Lung (tissue), 12 donors: Measurements from ENCODE around the gene SOX6. TPM values are rescaled to one million over a fixed set of nuclear protein-coding genes. Genes with fewer than 3 reads are reported as not detected.

Source experiments
- ATAC-seq: fragments of 200-7000 bp; cut with Tn5 transposase; one replicate; pipeline ENCODE4 v1.9.1; 2020; ENCODE audit warnings: moderate number of reproducible peaks; ENCODE audit not compliant: insufficient read depth, low FRiP score
- DNase-seq, 3 donors: peaks; one replicate each; pipeline ENCODE4 v3.0.0-alpha.2; 2013 to 2017
- H3K27ac ChIP-seq, 2 donors: one replicate each; pipeline ENCODE4 v1.5.1; 2013; ENCODE audit warnings: mild to moderate bottlenecking in 2 of 2, moderate library complexity in 2 of 2, control low read depth in 1 of 2, inconsistent platforms in 1 of 2, low read depth in 1 of 2, low read length in 1 of 2
- H3K27me3 ChIP-seq, 3 donors: one replicate each; pipeline ENCODE4 v1.5.1; 2013; ENCODE audit warnings: low read length in 2 of 3; ENCODE audit not compliant: control insufficient read depth in 3 of 3, insufficient read depth in 3 of 3
- H3K36me3 ChIP-seq, 4 donors: one replicate each; pipeline ENCODE4 v1.5.1; 2013; ENCODE audit warnings: low read length in 4 of 4, mild to moderate bottlenecking in 1 of 4, moderate library complexity in 1 of 4; ENCODE audit not compliant: control insufficient read depth in 4 of 4, insufficient read depth in 4 of 4
- H3K4me1 ChIP-seq, 5 donors: one replicate each; pipeline ENCODE4 v1.5.1; 2013; ENCODE audit warnings: low read length in 5 of 5, mild to moderate bottlenecking in 2 of 5, moderate library complexity in 1 of 5; ENCODE audit not compliant: control insufficient read depth in 5 of 5, insufficient read depth in 5 of 5
- H3K4me3 ChIP-seq: one replicate; pipeline ENCODE4 v1.5.1; 2013; ENCODE audit warnings: mild to moderate bottlenecking, control low read depth, moderate library complexity
- H3K9ac ChIP-seq, 2 donors: one replicate each; pipeline ENCODE4 v1.5.1; 2013; ENCODE audit warnings: low read length in 2 of 2, control low read depth in 1 of 2; ENCODE audit not compliant: insufficient read depth in 1 of 2
- H3K9me3 ChIP-seq, 4 donors: one replicate each; pipeline ENCODE4 v1.5.1; 2013; ENCODE audit warnings: low read length in 3 of 4, mild to moderate bottlenecking in 1 of 4, moderate library complexity in 1 of 4; ENCODE audit not compliant: control insufficient read depth in 4 of 4, insufficient read depth in 3 of 4
- CTCF ChIP-seq: IDR thresholded peaks from 2 replicates; pipeline ENCODE4 v1.5.1; 2012; ENCODE audit warnings: mild to moderate bottlenecking; ENCODE audit errors: control extremely low read depth, extremely low read depth
- WGBS, 2 donors: extraction: QIAGEN DNeasy Blood & Tissue Kit; methylation state at CpG; one replicate each; pipeline ENCODE4 v1.1.7; 2013; 5-methylcytosine and 5-hydroxymethylcytosine counted together
- polyA plus RNA-seq, 2 donors: library from polyadenylated mRNA; stranded (reverse); fragments of 200-250 nt; gene quantifications; one replicate each; pipeline ENCODE4 v1.2.1, GENCODE V29; 2013
- total RNA-seq, 2 donors: library from RNA; depleted of rRNA in 1 of 2; stranded (reverse); fragments of >200 nt in 1 of 2; gene quantifications; one replicate each; pipeline ENCODE4 v1.2.1, GENCODE V29; 2014 to 2021
- donor health status: control.
- donor health status: control.
- donor health status: Bipolar disorder and iron deficiency.
- donor health status: healthy.
- donor health status: DM: yes; HTN: yes; CAD: no.

Gene SOX6
- total and polyA plus RNA-seq, 4 donors: 0.58 to 31.7 (median 7.4) TPM

DNA sequence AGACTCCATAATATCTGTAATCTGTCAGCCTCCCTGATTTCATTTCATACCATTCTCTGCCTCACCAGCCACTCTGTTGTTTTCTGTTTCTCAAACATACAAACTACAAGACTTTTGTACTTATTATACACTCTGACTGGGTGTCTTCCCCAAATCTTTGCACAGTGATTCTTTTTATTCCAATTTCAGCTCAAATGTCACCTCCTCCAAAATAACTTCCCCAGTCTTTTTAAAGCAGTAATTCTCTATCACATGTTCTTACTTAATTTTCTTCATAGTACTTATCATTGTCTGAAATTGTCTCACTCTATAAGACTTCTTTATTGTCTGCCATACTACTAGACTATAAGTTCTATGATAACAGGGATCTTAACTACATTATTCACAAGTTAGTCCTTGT is 19.6 kb downstream of the SOX6 start:
- Histone ChIP-seq H3K9me3 (no peaks in the 10 kb centered on the region), H3K4me3 (no peak overlapping the region), H3K36me3 (peaks cover 0 to 4% (median 0%) of the 10 kb centered on the region in 4 donors), H3K27ac (no peak overlapping the region), H3K27me3 (no peaks in the 10 kb centered on the region), H3K9ac (no peak overlapping the region), H3K4me1 (peaks cover 0 to 7% (median 2%) of the 10 kb centered on the region in 5 donors)
- DNase-seq: no peak
- ATAC-seq: no peak
- TF ChIP-seq CTCF: no peak

- no peak for TF ChIP-seq CTCF
- Histone ChIP-seq H3K9ac (no peak overlapping the region), H3K4me3 (no peak overlapping the region), H3K9me3 (no peaks in the 10 kb centered on the region), H3K36me3 (peaks cover 0 to 4% (median 0%) of the 10 kb centered on the region in 4 donors), H3K27me3 (no peaks in the 10 kb centered on the region), H3K27ac (no peak overlapping the region), H3K4me1 (peaks cover 0 to 7% (median 2%) of the 10 kb centered on the region in 5 donors)
- WGBS, 2 donors: 84% methylated on average over 6 of the region's 6 CpGs
- ATAC-seq (no peak), DNase-seq (no peak)
These were observed 20.1 kb downstream of the SOX6 start for GRCh38 chr11:16336204-16336603.

DNA sequence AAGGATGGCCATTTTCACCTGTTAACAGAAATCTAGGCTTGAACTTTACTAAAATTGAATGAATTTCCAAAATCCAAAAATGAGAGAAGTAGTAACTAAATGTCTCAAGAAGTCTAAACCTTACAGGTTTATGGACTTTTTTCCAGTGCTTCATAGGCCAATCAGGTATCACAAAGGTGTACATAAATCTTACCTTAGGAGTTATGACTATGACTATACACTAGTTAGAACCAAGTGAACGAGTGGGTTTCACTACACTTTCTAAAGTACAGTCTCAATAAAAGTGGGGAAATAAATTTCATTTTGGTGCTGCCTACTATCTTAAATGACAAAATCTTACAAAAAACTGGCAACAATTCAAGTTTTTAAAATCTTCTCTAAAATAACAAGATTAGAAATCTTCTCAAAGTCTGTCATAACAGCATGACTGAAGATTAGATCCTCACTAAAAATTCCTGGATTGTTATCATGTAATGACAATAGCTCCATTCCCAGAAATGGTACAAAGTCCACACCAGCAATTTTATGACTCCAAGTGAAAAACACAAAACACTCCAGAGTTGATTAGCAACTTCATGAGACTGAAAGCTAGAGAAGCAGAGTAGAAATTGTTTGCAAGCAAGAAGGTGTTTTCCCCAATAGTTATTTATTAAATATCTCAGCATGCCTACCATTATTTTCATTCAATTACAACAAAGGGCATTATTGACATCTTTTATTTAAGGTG is 20.9 kb downstream of the SOX6 start:
- WGBS, 2 donors: 81 to 89% methylated on average over 1 of the region's 1 CpG
- DNase-seq: no peak
- no peak for ATAC-seq
- H3K27me3 ChIP-seq: no peaks in the 10 kb centered on the region
- peaks cover 0 to 7% (median 2%) of the 10 kb centered on the region in 5 donors for H3K4me1 ChIP-seq
- peaks cover 0 to 1% (median 0%) of the 10 kb centered on the region in 4 donors for H3K36me3 ChIP-seq
- no peak for TF ChIP-seq CTCF
- no peak overlapping the region for H3K4me3 ChIP-seq
- no peaks in the 10 kb centered on the region for H3K9me3 ChIP-seq
- H3K27ac ChIP-seq: no peak overlapping the region
- H3K9ac ChIP-seq: no peak overlapping the region
